Thyroid gland (tissue), 4 donors: Measurements from ENCODE around the gene C21orf91.

Experiments used
- POLR2A ChIP-seq, 2 donors: fragments of 450-650 bp; IDR thresholded peaks; one replicate each; pipeline ENCODE4 v1.6.1; 2017; ENCODE audit warnings: antibody characterized with exemption in 2 of 2, mild to moderate bottlenecking in 2 of 2, moderate library complexity in 1 of 2
- TF ChIP-seq, protein P1 (sequence below), 6 experiments: fragments of 200-600 bp in 3 of 6; fragments of 450-650 bp in 3 of 6; sonication (generic) in 3 of 6; IDR thresholded peaks; one replicate each; pipeline ENCODE4 v1.5.1; 2016 to 2019; ENCODE audit warnings: antibody characterized with exemption in 6 of 6, mild to moderate bottlenecking in 2 of 6, inconsistent platforms in 1 of 6, moderate library complexity in 1 of 6

DNA sequence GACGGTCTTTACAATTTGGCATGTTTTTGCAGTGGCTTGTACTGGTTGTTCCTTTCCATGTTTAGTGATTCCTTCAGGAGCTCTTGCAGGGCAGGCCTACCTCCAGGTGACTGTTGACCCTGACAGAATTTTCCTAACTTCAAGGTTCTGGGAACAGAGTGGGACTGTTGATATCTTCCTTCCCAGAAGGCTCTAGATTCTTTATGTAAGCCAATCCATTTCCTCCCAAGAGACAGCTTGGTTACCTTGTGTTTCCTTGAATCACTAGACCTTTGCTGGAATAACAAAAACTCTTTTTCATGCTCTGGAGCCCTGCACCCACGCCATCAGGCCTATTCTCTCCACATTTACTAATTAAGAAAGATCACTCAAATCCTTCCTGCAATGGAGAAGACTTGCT is 67.0 kb downstream of the C21orf91 start:
- TF ChIP-seq, protein P1, sequence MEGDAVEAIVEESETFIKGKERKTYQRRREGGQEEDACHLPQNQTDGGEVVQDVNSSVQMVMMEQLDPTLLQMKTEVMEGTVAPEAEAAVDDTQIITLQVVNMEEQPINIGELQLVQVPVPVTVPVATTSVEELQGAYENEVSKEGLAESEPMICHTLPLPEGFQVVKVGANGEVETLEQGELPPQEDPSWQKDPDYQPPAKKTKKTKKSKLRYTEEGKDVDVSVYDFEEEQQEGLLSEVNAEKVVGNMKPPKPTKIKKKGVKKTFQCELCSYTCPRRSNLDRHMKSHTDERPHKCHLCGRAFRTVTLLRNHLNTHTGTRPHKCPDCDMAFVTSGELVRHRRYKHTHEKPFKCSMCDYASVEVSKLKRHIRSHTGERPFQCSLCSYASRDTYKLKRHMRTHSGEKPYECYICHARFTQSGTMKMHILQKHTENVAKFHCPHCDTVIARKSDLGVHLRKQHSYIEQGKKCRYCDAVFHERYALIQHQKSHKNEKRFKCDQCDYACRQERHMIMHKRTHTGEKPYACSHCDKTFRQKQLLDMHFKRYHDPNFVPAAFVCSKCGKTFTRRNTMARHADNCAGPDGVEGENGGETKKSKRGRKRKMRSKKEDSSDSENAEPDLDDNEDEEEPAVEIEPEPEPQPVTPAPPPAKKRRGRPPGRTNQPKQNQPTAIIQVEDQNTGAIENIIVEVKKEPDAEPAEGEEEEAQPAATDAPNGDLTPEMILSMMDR (IDR thresholded peaks at IDR 0.05) = no peak
- no peak for TF ChIP-seq POLR2A (IDR thresholded peaks at IDR 0.05)
